Muscle of leg (tissue), 16 donors: ENCODE measurements around the gene BEST1. TPM values are rescaled to one million over a fixed set of nuclear protein-coding genes. Genes with fewer than 3 reads are reported as not detected.

ENCODE experiments used
- DNase-seq: peaks from one replicate; pipeline ENCODE4 v3.0.0; 2013
- H3K27ac ChIP-seq: one replicate; pipeline ENCODE4 v1.5.1; 2013; ENCODE audit warnings: mild to moderate bottlenecking, low read length, control low read depth
- H3K27me3 ChIP-seq: one replicate; pipeline ENCODE4 v1.6.1; 2013; ENCODE audit warnings: low read length; ENCODE audit not compliant: control insufficient read depth, insufficient read depth
- H3K36me3 ChIP-seq: one replicate; pipeline ENCODE4 v1.6.1; 2013; ENCODE audit warnings: low read length; ENCODE audit not compliant: control insufficient read depth, insufficient read depth
- H3K4me1 ChIP-seq: one replicate; pipeline ENCODE4 v1.6.1; 2013; ENCODE audit warnings: low read length; ENCODE audit not compliant: control insufficient read depth, insufficient read depth
- H3K4me3 ChIP-seq: one replicate; pipeline ENCODE4 v1.5.1; 2013; ENCODE audit warnings: low read length, control low read depth
- H3K9me3 ChIP-seq: replicated peaks from 2 replicates; pipeline ENCODE4 v1.6.1; 2013; ENCODE audit warnings: low read depth, low read length; ENCODE audit not compliant: control insufficient read depth
- WGBS: methylation state at CpG from one replicate; pipeline ENCODE4 v1.1.5; 2013; ENCODE audit warnings: missing lambda C conversion rate; ENCODE audit not compliant: insufficient coverage; 5-methylcytosine and 5-hydroxymethylcytosine counted together
- long read RNA-seq, 11 donors: transcript quantifications; one replicate each; lab custom pipeline, GENCODE V29; 2026
- polyA plus RNA-seq, 8 donors: library from polyadenylated mRNA; unstranded; fragments of 120-200 nt; gene quantifications; one replicate each; pipeline versions ENCODE4 v1.2.1 to v1.2.3, GENCODE V29; 2013; ENCODE audit warnings: inconsistent platforms in 1 of 8, low replicate concordance in 1 of 8; ENCODE audit not compliant: insufficient read length in 8 of 8, insufficient read depth in 1 of 8
- total RNA-seq: library from RNA; stranded (reverse); fragments of 120-200 nt; gene quantifications from one replicate; pipeline ENCODE4 v1.2.4, GENCODE V29; 2013

BEST1 gene
- total RNA-seq (1.6 TPM), polyA plus RNA-seq (1 to 10 TPM; 3.2 to 4.2 (median 3.9) TPM)
- long read RNA-seq, donor 1, partial matches to known transcripts, result 122 of 978 reads
- long read RNA-seq, donor 1, other reads (novel, unspliced or antisense), result 856 of 978 reads
- long read RNA-seq, donor 2, partial matches to known transcripts, result 32 of 277 reads
- long read RNA-seq, donor 2, other reads (novel, unspliced or antisense), result 245 of 277 reads
- long read RNA-seq, donor 3, partial matches to known transcripts, result 231 of 2,975 reads
- long read RNA-seq, donor 3, other reads (novel, unspliced or antisense), result 2,744 of 2,975 reads
- long read RNA-seq, donor 4, partial matches to known transcripts, result 1,361 of 1,377 reads
- long read RNA-seq, donor 4, other reads (novel, unspliced or antisense), result 16 of 1,377 reads
- long read RNA-seq, donor 5, partial matches to known transcripts, result 3,694 of 3,750 reads
- long read RNA-seq, donor 5, other reads (novel, unspliced or antisense), result 56 of 3,750 reads
- long read RNA-seq, donor 6, partial matches to known transcripts, result 306 of 2,530 reads
- long read RNA-seq, donor 6, other reads (novel, unspliced or antisense), result 2,224 of 2,530 reads
- long read RNA-seq, donor 7, full-length matches to known transcripts, result 1 of 1,818 reads
- long read RNA-seq, donor 7, partial matches to known transcripts, result 1,768 of 1,818 reads
- long read RNA-seq, donor 7, other reads (novel, unspliced or antisense), result 49 of 1,818 reads
- long read RNA-seq, donor 8, partial matches to known transcripts, result 324 of 1,870 reads
- long read RNA-seq, donor 8, other reads (novel, unspliced or antisense), result 1,546 of 1,870 reads
- long read RNA-seq, donor 9, partial matches to known transcripts, result 261 of 1,687 reads
- long read RNA-seq, donor 9, other reads (novel, unspliced or antisense), result 1,426 of 1,687 reads
- long read RNA-seq, donor 10, partial matches to known transcripts, result 2,871 of 2,968 reads
- long read RNA-seq, donor 10, other reads (novel, unspliced or antisense), result 97 of 2,968 reads
- long read RNA-seq, donor 11, partial matches to known transcripts, result 300 of 2,138 reads
- long read RNA-seq, donor 11, other reads (novel, unspliced or antisense), result 1,838 of 2,138 reads

- H3K4me1 ChIP-seq, result peaks cover 31% of the 10 kb centered on the region
- no peak for DNase-seq
- peaks cover 8% of the 10 kb centered on the region for H3K27me3 ChIP-seq
- no peaks in the 10 kb centered on the region for H3K36me3 ChIP-seq
- H3K4me3 ChIP-seq, result no peak within 1 kb of the TSS
- WGBS, result 81% methylated on average over 8 of the region's 8 CpGs
- peak within 1 kb of the TSS; percentile 76 for H3K27ac ChIP-seq
- H3K9me3 ChIP-seq, result no peaks in the 10 kb centered on the region
Observed at GRCh38 chr11:61950035-61950547, at the start of gene BEST1. Gene BEST1 (plus strand): TSS chr11:61950351. CDS start chr11:61951807, 1,456 bp downstream.

GRCh38 chr11:61901397-61901796, 48.8 kb upstream of the BEST1 start:
- 80% methylated on average over 10 of the region's 10 CpGs for WGBS
- H3K27me3 ChIP-seq, result no peaks in the 10 kb centered on the region
- no peaks in the 10 kb centered on the region for H3K9me3 ChIP-seq
- no peak overlapping the region for H3K4me3 ChIP-seq
- peaks cover 71% of the 10 kb centered on the region for H3K36me3 ChIP-seq
- peaks cover 13% of the 10 kb centered on the region for H3K4me1 ChIP-seq
- H3K27ac ChIP-seq, result no peak overlapping the region
- DNase-seq, result no peak

DNA sequence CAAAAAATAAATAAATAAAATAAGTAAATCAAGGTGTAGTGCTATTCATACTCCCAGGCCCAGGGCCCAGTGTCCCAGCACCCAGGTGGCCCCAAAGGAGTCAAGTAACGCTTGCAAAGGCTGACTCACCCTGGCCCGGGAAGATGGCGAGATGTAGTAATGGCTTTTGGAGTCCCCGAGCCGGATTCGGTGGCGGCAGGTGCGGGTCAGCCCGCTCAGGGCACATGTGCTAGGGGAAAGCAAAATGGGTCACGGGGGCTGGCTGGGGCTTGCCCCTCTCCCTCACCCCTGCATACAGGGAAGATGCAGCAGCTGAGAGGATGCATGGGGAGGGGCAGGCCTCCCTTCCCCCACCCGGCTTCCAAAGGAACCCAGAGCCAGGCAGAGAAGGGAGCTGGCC, 47.8 kb upstream of the BEST1 start:
- H3K4me1 ChIP-seq, result peaks cover 13% of the 10 kb centered on the region
- H3K4me3 ChIP-seq, result no peak overlapping the region
- H3K27ac ChIP-seq, result no peak overlapping the region
- no peak for DNase-seq
- H3K9me3 ChIP-seq, result no peaks in the 10 kb centered on the region
- WGBS, result 82% methylated on average over 1 of the region's 11 CpGs
- H3K36me3 ChIP-seq, result peaks cover 73% of the 10 kb centered on the region
- H3K27me3 ChIP-seq, result no peaks in the 10 kb centered on the region

GRCh38 chr11:61903845-61904244, 46.3 kb upstream of the BEST1 start:
- Histone ChIP-seq H3K27me3 (no peaks in the 10 kb centered on the region), H3K36me3 (peaks cover 76% of the 10 kb centered on the region), H3K27ac (no peak overlapping the region), H3K9me3 (no peaks in the 10 kb centered on the region), H3K4me1 (peaks cover 15% of the 10 kb centered on the region), H3K4me3 (no peak overlapping the region)
- WGBS, result 86% methylated on average over 3 of the region's 3 CpGs
- DNase-seq, result no peak

DNA sequence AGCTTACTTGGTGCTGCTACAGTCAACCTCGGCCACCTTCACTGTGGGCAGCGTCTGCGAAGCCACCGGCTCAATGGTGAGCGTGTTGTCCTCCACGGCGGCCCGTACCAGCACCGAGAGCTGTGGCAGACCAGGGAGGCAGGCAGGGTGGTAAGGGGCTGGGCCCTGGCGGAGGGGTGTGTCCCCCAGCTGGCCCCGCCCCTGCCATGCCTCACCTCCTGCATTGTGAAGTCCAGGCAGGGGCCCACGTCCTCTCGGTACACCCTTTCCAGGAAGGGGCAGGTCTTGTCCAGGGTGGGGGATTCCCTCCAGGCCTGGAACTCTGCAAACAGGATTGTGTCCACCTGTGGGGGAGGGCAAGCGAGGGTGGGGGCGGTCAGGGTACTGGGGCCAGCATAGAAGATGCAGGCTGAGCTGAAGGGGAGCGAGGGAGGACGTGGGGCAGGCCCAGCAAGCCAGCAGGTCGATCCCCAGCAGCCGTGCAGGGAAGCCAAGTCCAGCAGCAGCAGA, 45.6 kb upstream of the BEST1 start:
- H3K4me1 ChIP-seq, result peaks cover 19% of the 10 kb centered on the region
- no peaks in the 10 kb centered on the region for H3K9me3 ChIP-seq
- WGBS, result 51% methylated on average over 15 of the region's 19 CpGs
- no peak overlapping the region for H3K4me3 ChIP-seq
- H3K27ac ChIP-seq, result no peak overlapping the region
- no peak for DNase-seq
- peaks cover 69% of the 10 kb centered on the region for H3K36me3 ChIP-seq
- no peaks in the 10 kb centered on the region for H3K27me3 ChIP-seq

- DNase-seq, result no peak
- Histone ChIP-seq H3K9me3 (no peaks in the 10 kb centered on the region), H3K36me3 (peaks cover 67% of the 10 kb centered on the region), H3K4me3 (no peak overlapping the region), H3K27ac (no peak overlapping the region), H3K4me1 (peaks cover 23% of the 10 kb centered on the region), H3K27me3 (no peaks in the 10 kb centered on the region)
- WGBS, result 84% methylated on average over 10 of the region's 13 CpGs
Observed at GRCh38 chr11:61905067-61905696, 45.0 kb upstream of the BEST1 start.

GRCh38 chr11:61905801-61906521, 44.2 kb upstream of the BEST1 start:
- H3K4me3 ChIP-seq, result no peak overlapping the region
- H3K36me3 ChIP-seq, result peaks cover 60% of the 10 kb centered on the region
- no peak overlapping the region for H3K27ac ChIP-seq
- 71% methylated on average over 10 of the region's 14 CpGs for WGBS
- H3K9me3 ChIP-seq, result no peaks in the 10 kb centered on the region
- peaks cover 31% of the 10 kb centered on the region for H3K4me1 ChIP-seq
- DNase-seq, result no peak
- no peaks in the 10 kb centered on the region for H3K27me3 ChIP-seq

GRCh38 chr11:61906522-61906909, 43.6 kb upstream of the BEST1 start:
- Histone ChIP-seq H3K9me3 (no peaks in the 10 kb centered on the region), H3K27me3 (no peaks in the 10 kb centered on the region), H3K4me3 (no peak overlapping the region), H3K27ac (no peak overlapping the region), H3K4me1 (peaks cover 36% of the 10 kb centered on the region), H3K36me3 (peaks cover 56% of the 10 kb centered on the region)
- DNase-seq, result no peak
- 82% methylated on average over 12 of the region's 14 CpGs for WGBS

GRCh38 chr11:61907282-61907681, 42.9 kb upstream of the BEST1 start:
- DNase-seq, result no peak
- peaks cover 54% of the 10 kb centered on the region for H3K36me3 ChIP-seq
- 74% methylated on average over 19 of the region's 19 CpGs for WGBS

More at GRCh38 chr11:61907282-61907681, 42.9 kb upstream of the BEST1 start:
- Histone ChIP-seq H3K27ac (no peak overlapping the region), H3K4me3 (no peak overlapping the region), H3K27me3 (no peaks in the 10 kb centered on the region), H3K9me3 (no peaks in the 10 kb centered on the region), H3K4me1 (peaks cover 44% of the 10 kb centered on the region)
